Spleen (tissue), 7 donors: Measurements from ENCODE around the gene ZFYVE27.

Experiments used
- POLR2A ChIP-seq, 3 donors: fragments of 450-650 bp; IDR thresholded peaks; one replicate each; pipeline ENCODE4 v1.5.1; 2017; ENCODE audit warnings: antibody characterized with exemption in 3 of 3, mild to moderate bottlenecking in 1 of 3
- POLR2AphosphoS5 ChIP-seq, 3 donors: sonication (generic); formaldehyde crosslinking; IDR thresholded peaks; one replicate each; pipeline ENCODE4 v1.5.1; 2017; ENCODE audit warnings: antibody characterized with exemption in 3 of 3
- TF ChIP-seq, protein P1 (sequence below), 11 experiments: fragments of 200-600 bp in 7 of 11; fragments of 450-650 bp in 4 of 11; sonication (generic) in 4 of 11; IDR thresholded peaks in 8 of 11; conservative IDR thresholded peaks in 3 of 11; 1 replicate in 7 of 11; 2 replicates in 4 of 11; pipeline versions ENCODE4 v1.4.0 to v1.8.0; 2016 to 2021; ENCODE audit warnings: antibody characterized with exemption in 11 of 11, inconsistent platforms in 4 of 11, mild to moderate bottlenecking in 1 of 11
- donor health status: DM: no; HTN: no; CAD: no; lungs with moderate emphysema.
- donor health status: DM: no; HTN: no; CAD: no.
- donor health status: DM: no; HTN: no; CAD: no.

DNA sequence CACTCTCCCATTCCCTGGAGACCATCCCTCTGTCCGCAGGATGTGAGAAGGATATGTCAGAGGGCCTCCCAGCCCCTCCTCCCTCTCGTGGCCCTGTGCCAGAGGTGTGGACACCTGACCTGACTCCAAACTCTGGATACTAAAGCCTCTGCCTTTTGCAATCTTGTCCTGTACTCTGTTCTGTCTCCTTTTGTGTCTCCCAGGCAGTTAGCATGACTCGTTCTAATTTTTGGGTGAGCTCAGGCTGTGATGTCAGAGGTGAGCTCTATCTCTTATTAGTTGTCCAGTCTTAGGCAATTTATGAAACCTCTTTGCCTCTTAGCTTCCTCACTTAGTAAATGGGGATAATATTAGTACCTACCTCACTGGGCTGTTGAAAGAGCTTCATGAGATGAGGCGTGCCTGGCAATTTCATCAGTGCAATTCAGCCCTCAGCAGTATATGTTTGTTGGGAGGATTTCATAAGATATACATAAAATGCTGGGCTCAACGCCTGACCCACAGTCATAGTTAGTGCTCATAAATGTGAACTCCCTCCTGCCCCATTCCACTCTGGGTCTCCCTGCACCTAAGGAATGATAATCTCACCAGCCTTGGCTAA is 12.5 kb upstream of the ZFYVE27 start:
- TF ChIP-seq, protein P1, sequence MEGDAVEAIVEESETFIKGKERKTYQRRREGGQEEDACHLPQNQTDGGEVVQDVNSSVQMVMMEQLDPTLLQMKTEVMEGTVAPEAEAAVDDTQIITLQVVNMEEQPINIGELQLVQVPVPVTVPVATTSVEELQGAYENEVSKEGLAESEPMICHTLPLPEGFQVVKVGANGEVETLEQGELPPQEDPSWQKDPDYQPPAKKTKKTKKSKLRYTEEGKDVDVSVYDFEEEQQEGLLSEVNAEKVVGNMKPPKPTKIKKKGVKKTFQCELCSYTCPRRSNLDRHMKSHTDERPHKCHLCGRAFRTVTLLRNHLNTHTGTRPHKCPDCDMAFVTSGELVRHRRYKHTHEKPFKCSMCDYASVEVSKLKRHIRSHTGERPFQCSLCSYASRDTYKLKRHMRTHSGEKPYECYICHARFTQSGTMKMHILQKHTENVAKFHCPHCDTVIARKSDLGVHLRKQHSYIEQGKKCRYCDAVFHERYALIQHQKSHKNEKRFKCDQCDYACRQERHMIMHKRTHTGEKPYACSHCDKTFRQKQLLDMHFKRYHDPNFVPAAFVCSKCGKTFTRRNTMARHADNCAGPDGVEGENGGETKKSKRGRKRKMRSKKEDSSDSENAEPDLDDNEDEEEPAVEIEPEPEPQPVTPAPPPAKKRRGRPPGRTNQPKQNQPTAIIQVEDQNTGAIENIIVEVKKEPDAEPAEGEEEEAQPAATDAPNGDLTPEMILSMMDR (IDR thresholded peaks at IDR 0.05 in 8 of 11, conservative IDR thresholded peaks at IDR 0.05 in 3 of 11): no peak
- TF ChIP-seq POLR2AphosphoS5 (IDR thresholded peaks at IDR 0.05) (no peak), POLR2A (IDR thresholded peaks at IDR 0.05) (no peak)
